KOPT-K1 (cell line): ENCODE measurements around the gene SPEG.

Source experiments
- H3K27ac ChIP-seq: fragments of 200-600 bp; sonication (generic); 2 replicates; pipeline ENCODE4 v1.5.1; 2016; ENCODE audit warnings: antibody characterized with exemption, mild to moderate bottlenecking, low read depth, low read length; ENCODE audit not compliant: poor library complexity, severe bottlenecking
- H3K36me3 ChIP-seq: fragments of 200-600 bp; sonication (generic); 2 replicates; pipeline ENCODE4 v1.5.1; 2017; ENCODE audit warnings: antibody characterized with exemption, mild to moderate bottlenecking, low read length, moderate library complexity; ENCODE audit not compliant: insufficient read depth
- H3K9me3 ChIP-seq: fragments of 200-600 bp; sonication (generic); 2 replicates; pipeline ENCODE4 v1.5.1; 2017; ENCODE audit warnings: antibody characterized with exemption, low read length, mild to moderate bottlenecking; ENCODE audit not compliant: insufficient read depth, poor library complexity, severe bottlenecking

Gene SPEG

GRCh38 chr2:219466816-219467735 is 32.4 kb downstream of the SPEG start:
- H3K36me3 ChIP-seq: no peaks in the 10 kb centered on the region
- H3K27ac ChIP-seq: no peak overlapping the region
- H3K9me3 ChIP-seq: no peaks in the 10 kb centered on the region

DNA sequence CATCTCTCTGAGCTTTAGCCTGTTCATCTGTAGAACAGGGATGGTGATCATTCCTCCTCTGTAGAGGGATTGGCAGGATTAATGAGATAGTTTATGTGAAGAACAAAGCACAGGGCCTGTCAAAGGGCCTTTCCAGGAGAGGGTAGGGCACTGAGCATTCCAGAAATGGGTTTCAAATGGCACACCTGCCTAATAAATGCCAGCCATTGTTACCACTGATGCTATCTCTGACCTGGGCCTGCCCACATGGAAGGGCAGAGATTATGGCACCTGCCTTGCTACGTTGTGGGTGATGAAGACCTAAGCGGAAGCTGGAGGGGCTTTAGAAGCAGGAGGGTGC is 33.1 kb downstream of the SPEG start:
- H3K9me3 ChIP-seq: no peaks in the 10 kb centered on the region
- no peak overlapping the region for H3K27ac ChIP-seq
- H3K36me3 ChIP-seq: no peaks in the 10 kb centered on the region

GRCh38 chr2:219468410-219469185 is 34.0 kb downstream of the SPEG start:
- no peaks in the 10 kb centered on the region for H3K9me3 ChIP-seq
- no peaks in the 10 kb centered on the region for H3K36me3 ChIP-seq
- H3K27ac ChIP-seq: no peak overlapping the region

- H3K9me3 ChIP-seq: no peaks in the 10 kb centered on the region
- H3K27ac ChIP-seq: no peak overlapping the region
- H3K36me3 ChIP-seq: no peaks in the 10 kb centered on the region
Observed at GRCh38 chr2:219469186-219469724, 34.6 kb downstream of the SPEG start.

DNA sequence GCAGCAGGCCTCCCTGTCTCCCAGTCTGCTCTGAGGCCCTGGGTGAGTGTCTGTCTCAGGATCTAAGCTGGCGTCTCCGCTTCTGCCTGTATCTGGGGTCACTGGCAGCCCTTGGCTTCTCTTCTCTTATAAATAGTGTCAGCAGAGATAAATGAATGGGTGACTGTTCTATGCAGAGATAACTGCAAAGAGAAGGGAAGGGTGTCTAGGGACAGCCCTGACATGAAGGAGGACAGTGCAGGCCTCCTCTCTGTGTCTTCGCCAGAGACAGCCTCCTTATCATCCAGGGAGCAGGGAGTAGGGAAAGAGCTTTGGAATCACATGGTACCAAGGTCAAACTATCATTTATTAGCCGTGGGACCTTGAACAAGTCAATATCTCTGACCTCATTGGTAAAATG is 35.8 kb downstream of the SPEG start:
- Histone ChIP-seq H3K9me3 (no peaks in the 10 kb centered on the region), H3K27ac (no peak overlapping the region), H3K36me3 (no peaks in the 10 kb centered on the region)

DNA sequence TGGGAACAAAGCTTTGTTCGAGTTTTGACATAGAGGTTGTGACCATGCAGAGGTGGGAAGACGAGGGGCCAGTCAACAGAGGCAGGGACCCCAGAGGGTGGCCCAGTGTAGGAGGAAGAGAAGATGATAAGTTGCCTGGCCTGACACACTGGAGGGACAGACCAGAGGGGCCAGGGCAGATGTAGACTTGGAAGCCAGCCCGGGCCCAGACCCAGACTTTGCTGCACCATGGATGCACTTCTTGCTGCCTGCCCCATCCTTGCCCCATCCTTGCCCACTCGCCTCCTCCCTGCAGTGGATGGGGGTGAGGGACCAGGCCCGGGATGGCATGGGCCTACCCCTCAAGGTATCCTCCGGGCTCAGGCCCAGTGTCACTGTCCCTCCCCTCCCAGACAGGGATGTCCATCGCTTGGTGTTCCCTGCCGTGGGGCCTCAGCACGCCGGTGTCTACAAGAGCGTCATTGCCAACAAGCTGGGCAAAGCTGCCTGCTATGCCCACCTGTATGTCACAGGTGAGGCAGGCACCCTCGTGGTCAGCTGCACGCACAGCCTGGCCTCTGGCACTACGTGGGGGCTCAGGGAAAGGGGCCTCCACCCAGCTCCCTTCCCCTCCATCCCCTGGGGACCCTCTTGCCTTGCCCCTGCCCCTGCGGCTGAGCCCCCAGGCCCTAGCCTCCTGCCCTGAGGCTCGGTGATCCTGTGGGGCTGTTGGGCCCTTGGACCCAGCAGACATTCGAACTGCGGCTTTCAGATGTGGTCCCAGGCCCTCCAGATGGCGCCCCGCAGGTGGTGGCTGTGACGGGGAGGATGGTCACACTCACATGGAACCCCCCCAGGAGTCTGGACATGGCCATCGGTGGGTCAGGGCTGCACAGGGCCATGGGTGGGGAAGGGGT is 37.1 kb downstream of the SPEG start:
- Histone ChIP-seq H3K9me3 (no peaks in the 10 kb centered on the region), H3K27ac (no peak overlapping the region), H3K36me3 (no peaks in the 10 kb centered on the region)

DNA sequence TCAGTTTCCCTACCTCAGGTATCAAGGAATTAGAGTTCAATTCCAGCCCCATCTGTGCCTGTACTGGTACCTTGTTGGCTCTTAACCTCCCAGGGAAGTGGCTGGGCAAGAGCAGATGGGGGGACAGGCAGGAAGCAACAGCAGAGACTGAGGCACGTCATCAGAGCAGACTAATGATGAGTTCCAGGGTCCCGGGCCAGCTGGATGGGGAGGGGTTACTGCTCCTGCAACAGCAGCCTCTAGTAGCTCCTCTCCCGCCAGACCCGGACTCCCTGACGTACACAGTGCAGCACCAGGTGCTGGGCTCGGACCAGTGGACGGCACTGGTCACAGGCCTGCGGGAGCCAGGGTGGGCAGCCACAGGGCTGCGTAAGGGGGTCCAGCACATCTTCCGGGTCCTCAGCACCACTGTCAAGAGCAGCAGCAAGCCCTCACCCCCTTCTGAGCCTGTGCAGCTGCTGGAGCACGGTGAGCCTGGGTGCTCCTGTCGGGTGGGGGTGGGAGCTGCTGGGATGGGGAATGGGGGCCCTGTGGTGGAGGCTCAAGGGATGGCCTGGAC is 38.1 kb downstream of the SPEG start:
- Histone ChIP-seq H3K36me3 (no peaks in the 10 kb centered on the region), H3K9me3 (no peaks in the 10 kb centered on the region), H3K27ac (no peak overlapping the region)

DNA sequence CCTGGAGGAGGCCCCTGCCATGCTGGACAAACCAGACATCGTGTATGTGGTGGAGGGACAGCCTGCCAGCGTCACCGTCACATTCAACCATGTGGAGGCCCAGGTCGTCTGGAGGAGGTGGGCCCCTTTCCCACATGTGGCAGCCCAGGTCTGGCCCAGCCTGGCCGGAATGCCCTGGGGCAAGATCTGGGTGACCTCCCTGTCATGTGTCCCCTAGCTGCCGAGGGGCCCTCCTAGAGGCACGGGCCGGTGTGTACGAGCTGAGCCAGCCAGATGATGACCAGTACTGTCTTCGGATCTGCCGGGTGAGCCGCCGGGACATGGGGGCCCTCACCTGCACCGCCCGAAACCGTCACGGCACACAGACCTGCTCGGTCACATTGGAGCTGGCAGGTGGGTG is 38.9 kb downstream of the SPEG start:
- Histone ChIP-seq H3K27ac (no peak overlapping the region), H3K36me3 (no peaks in the 10 kb centered on the region), H3K9me3 (no peaks in the 10 kb centered on the region)

- H3K36me3 ChIP-seq: no peaks in the 10 kb centered on the region
- H3K27ac ChIP-seq: no peak overlapping the region
Observed at GRCh38 chr2:219474285-219475060, 39.8 kb downstream of the SPEG start.

GRCh38 chr2:219475278-219475677 is 40.6 kb downstream of the SPEG start:
- Histone ChIP-seq H3K36me3 (no peaks in the 10 kb centered on the region), H3K27ac (no peak overlapping the region), H3K9me3 (no peaks in the 10 kb centered on the region)

More at GRCh38 chr2:219474285-219475060, 39.8 kb downstream of the SPEG start:
- no peaks in the 10 kb centered on the region for H3K9me3 ChIP-seq

DNA sequence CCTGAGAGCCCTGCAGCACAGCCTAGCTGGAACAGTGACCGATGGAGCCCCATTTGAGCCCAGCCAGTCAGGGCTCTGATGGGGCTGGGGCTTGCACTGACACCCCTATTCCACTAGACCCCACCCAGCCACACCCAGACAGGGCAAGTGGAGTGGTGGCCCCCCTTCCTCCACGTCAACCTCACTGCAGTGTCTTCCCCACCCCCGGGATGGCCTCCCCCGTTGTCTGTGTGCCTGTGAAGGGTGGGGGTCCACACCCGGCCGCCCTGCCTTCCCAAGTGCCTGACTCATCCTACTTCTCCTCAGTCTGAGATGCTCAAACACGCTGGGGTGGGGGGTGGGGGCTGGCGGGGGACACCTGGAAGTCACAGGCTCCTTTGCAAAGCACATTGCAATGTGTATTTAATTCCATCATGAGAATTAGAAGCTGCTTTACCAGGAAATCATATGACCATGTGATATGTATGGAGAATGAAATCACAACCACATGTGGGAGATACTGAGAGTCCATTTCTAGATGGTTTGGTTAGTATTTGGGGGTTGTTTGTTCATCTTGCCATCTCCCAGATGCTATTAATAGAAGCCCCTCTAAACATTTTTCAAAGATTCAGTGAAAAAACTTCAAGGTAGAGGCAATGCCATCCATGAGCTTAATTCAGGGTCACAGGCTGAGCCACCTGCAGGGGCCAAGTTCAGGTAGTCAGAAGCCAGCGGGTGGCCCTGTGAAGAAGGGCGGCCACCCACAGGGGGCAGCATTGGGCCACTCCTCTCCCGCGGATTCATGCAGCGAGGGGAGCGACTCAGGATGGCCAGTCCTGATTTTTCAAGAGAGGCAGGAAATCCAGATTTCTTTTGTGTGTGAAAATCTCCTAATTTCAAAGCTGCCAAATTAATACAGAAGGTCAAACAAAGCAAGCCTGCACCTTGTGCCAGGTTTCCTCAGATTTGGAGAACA is 41.3 kb downstream of the SPEG start:
- Histone ChIP-seq H3K9me3 (no peaks in the 10 kb centered on the region), H3K36me3 (no peaks in the 10 kb centered on the region), H3K27ac (no peak overlapping the region)

DNA sequence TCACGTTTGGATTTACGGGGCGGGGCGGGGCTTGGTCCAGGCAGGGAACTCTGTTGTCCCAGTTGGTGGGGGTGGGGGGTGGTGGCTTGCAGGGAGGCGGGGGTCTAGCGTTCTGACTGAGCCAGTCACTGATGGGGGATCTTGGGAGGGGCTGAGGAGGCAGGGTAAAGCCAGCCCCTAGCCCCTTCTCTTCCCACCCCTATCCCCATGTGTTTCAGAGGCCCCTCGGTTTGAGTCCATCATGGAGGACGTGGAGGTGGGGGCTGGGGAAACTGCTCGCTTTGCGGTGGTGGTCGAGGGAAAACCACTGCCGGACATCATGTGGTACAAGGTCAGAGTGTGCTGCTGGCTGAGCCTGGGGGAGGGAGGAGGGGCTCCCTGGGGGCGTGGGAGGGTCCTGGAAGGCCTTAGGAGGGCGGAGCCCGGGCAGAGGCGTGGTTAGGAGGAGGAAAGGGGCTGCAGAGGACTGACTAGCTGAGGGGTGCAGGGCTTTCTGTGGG is 42.1 kb downstream of the SPEG start:
- no peaks in the 10 kb centered on the region for H3K36me3 ChIP-seq
- no peak overlapping the region for H3K27ac ChIP-seq
- H3K9me3 ChIP-seq: no peaks in the 10 kb centered on the region

DNA sequence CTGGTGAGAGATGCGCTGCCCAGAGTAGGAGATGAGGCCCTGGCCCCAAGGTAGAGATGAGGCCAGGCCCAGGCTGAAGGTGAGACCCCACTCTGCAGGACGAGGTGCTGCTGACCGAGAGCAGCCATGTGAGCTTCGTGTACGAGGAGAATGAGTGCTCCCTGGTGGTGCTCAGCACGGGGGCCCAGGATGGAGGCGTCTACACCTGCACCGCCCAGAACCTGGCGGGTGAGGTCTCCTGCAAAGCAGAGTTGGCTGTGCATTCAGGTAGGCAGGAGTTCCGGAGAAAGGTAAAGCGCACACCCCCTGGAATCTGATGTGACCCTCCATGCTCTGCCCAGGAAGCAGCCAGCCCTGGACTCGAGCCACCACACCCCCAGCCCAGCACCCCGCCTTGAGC is 42.5 kb downstream of the SPEG start:
- Histone ChIP-seq H3K27ac (no peak overlapping the region), H3K36me3 (no peaks in the 10 kb centered on the region), H3K9me3 (no peaks in the 10 kb centered on the region)
